GM10266 (cell line): Measurements from ENCODE around the gene PLEKHG3.

Experiments
- DNase-seq: peaks from one replicate; pipeline ENCODE4 v3.0.0; 2012; ENCODE audit errors: extremely low spot score
- CTCF ChIP-seq: IDR thresholded peaks from 2 replicates; pipeline ENCODE4 v1.5.1; 2012; ENCODE audit warnings: mild to moderate bottlenecking, low read depth; ENCODE audit not compliant: control insufficient read depth, insufficient read depth; ENCODE audit errors: missing control alignments

The PLEKHG3 gene

GRCh38 chr14:64731141-64731581 is 26.9 kb downstream of the PLEKHG3 start:
- no peak for DNase-seq
- TF ChIP-seq CTCF = no peak

- no peak for TF ChIP-seq CTCF
Observed at GRCh38 chr14:64732066-64732465, 27.8 kb downstream of the PLEKHG3 start.

GRCh38 chr14:64732536-64733120 is 28.4 kb downstream of the PLEKHG3 start:
- no peak for DNase-seq
- no peak for TF ChIP-seq CTCF

More at GRCh38 chr14:64732066-64732465, 27.8 kb downstream of the PLEKHG3 start:
- no peak for DNase-seq

GRCh38 chr14:64733321-64733720 is 29.1 kb downstream of the PLEKHG3 start:
- no peak for DNase-seq
- TF ChIP-seq CTCF = no peak

- TF ChIP-seq CTCF = no peak
- DNase-seq = no peak
Observed at GRCh38 chr14:64733899-64734298, 29.7 kb downstream of the PLEKHG3 start.

GRCh38 chr14:64734990-64735389 is 30.8 kb downstream of the PLEKHG3 start:
- no peak for TF ChIP-seq CTCF
- no peak for DNase-seq

- no peak for DNase-seq
- no peak for TF ChIP-seq CTCF
Observed at GRCh38 chr14:64736271-64737169, 32.3 kb downstream of the PLEKHG3 start.
